ENCODE data around the gene SERP1.

- no peak for TF ChIP-seq POLR2A (IDR thresholded peaks at IDR 0.05; ENCODE audit: low read depth)
- TF ChIP-seq CTCF (IDR thresholded peaks at IDR 0.05), result no peak
- TF ChIP-seq POLR2AphosphoS5 (IDR thresholded peaks at IDR 0.05), result no peak
Observed at GRCh38 chr3:150588027-150588830, 41.9 kb upstream of the SERP1 start.

Measured in esophagus muscularis mucosa (tissue), 3 donors.